ENCODE measurements around the gene DYRK1B. TPM values are rescaled to one million over a fixed set of nuclear protein-coding genes. Genes with fewer than 3 reads are reported as not detected.

The DYRK1B gene
- total RNA-seq, 1 experiment from 2014 or later, result 21.5 TPM

GRCh38 chr19:39820696-39821095, 13.3 kb downstream of the DYRK1B start:
- no peak for TF ChIP-seq CTCF (IDR thresholded peaks at IDR 0.05; ENCODE audit: unreplicated experiment)
- CTCF ChIA-PET, result no interaction called here
- no peaks in the 10 kb centered on the region for H3K9me3 Mint-ChIP-seq (ENCODE audit: low read depth, unreplicated experiment)
- H3K27ac Mint-ChIP-seq (ENCODE audit: unreplicated experiment), result no peak overlapping the region
- no peak for DNase-seq
- no peak overlapping the region for H3K4me3 Mint-ChIP-seq (ENCODE audit: low read depth, unreplicated experiment)
- H3K36me3 Mint-ChIP-seq (ENCODE audit: insufficient read depth, unreplicated experiment), result no peaks in the 10 kb centered on the region
- no TSS peak for BruUV-seq (replicated peaks)
- intact Hi-C loops (cut with micrococcal nuclease; ENCODE audit: unreplicated experiment), result no loop called here
- no peaks in the 10 kb centered on the region for H3K4me1 Mint-ChIP-seq (ENCODE audit: low read depth, unreplicated experiment)
- no peaks in the 10 kb centered on the region for H3K27me3 Mint-ChIP-seq (ENCODE audit: unreplicated experiment)

DNA sequence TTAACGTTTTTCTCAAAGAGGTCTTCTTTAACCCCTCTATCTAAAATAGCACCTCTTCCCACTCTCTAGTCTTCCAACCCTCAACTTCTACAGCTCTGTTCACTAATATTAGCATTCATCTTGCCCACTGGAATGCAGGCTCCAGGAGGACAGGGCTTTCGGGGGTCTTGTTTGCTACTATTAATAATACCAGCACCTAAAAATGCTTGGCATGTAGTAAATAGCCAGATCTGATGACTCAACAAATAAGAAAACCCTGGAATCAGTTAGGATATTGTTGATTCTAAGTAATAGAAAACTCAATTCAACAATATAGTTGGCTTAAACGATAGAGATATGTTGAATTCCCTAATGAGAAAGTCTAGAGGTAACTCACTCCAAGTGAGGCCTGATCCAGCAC, 14.2 kb downstream of the DYRK1B start:
- no peak overlapping the region for H3K27ac Mint-ChIP-seq (ENCODE audit: unreplicated experiment)
- no peaks in the 10 kb centered on the region for H3K9me3 Mint-ChIP-seq (ENCODE audit: low read depth, unreplicated experiment)
- H3K4me1 Mint-ChIP-seq (ENCODE audit: low read depth, unreplicated experiment), result no peaks in the 10 kb centered on the region
- H3K27me3 Mint-ChIP-seq (ENCODE audit: unreplicated experiment), result no peaks in the 10 kb centered on the region
- TF ChIP-seq CTCF (IDR thresholded peaks at IDR 0.05; ENCODE audit: unreplicated experiment), result no peak
- intact Hi-C loops (cut with micrococcal nuclease; ENCODE audit: unreplicated experiment), result no loop called here
- BruUV-seq (replicated peaks), result no TSS peak
- CTCF ChIA-PET, result no interaction called here
- no peaks in the 10 kb centered on the region for H3K36me3 Mint-ChIP-seq (ENCODE audit: insufficient read depth, unreplicated experiment)
- no peak overlapping the region for H3K4me3 Mint-ChIP-seq (ENCODE audit: low read depth, unreplicated experiment)
- no peak for DNase-seq

DNA sequence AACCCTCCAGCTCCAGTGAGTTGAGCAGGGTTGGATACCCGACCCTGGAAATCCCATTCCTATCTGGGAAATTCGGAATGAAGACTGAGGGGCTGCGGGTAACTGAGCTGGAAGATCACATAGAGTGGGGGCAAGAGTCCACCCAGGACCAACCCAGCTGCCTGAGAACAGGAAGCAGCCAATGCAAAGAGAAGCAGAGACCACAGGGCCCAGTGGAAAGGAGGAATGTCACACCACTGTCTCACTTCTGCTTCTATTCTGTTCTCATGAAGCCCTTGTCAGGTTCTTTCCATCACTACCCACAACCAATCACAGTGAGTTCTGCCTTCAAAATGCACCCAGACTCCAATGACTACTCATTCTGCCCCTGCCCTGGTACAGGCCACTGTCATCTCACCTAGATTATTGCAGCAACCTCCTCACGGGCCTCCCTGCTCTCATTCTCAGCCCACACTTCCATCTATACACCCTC, 15.3 kb downstream of the DYRK1B start:
- CTCF ChIA-PET, result interaction anchor here (0.6 kb wide), 1 partner anchor 305 kb away, joined by 4 read pairs; no protein-coding TSS in a partner anchor
- no peaks in the 10 kb centered on the region for H3K4me1 Mint-ChIP-seq (ENCODE audit: low read depth, unreplicated experiment)
- no peak for DNase-seq
- TF ChIP-seq CTCF (IDR thresholded peaks at IDR 0.05; ENCODE audit: unreplicated experiment), result no peak
- no peaks in the 10 kb centered on the region for H3K27me3 Mint-ChIP-seq (ENCODE audit: unreplicated experiment)
- intact Hi-C loops (cut with micrococcal nuclease; ENCODE audit: unreplicated experiment), result no loop called here
- no peak overlapping the region for H3K27ac Mint-ChIP-seq (ENCODE audit: unreplicated experiment)
- no peak overlapping the region for H3K4me3 Mint-ChIP-seq (ENCODE audit: low read depth, unreplicated experiment)
- H3K36me3 Mint-ChIP-seq (ENCODE audit: insufficient read depth, unreplicated experiment), result no peaks in the 10 kb centered on the region
- H3K9me3 Mint-ChIP-seq (ENCODE audit: low read depth, unreplicated experiment), result no peaks in the 10 kb centered on the region
- no TSS peak for BruUV-seq (replicated peaks)

DNA sequence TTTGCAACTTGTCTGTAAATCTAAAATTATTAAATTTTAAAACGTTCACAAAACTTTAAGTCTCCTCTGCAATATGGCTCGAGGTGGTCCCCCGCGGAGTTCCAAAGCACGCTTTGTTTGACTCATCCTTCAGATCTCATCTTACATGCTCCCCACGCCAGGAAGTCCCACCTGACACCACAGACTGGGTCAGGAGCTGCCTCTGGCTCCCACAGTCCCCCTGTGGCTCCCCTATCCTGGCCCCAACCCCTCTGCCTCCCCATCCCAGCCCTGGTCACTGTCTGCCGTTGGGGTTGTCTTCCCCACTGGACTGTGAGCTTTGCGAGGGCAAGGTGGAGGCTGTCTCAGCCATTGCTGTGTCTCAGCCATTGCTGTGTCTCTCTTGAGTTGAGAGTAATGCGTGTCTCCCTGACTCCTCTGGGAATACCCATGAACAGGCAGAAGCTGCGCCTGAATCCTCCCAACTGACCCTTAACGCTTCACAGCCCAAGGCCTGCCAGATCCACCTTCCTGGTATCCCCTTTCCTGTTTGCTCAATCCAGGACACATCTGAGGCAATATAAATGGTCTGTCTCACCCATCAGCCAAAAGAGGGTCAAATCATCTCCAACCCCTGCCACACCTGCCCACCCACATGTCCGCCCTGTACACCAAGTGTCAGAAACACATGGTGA, 15.9 kb downstream of the DYRK1B start:
- Mint-ChIP-seq H3K4me3 (ENCODE audit: low read depth, unreplicated experiment) (no peak overlapping the region), H3K9me3 (ENCODE audit: low read depth, unreplicated experiment) (no peaks in the 10 kb centered on the region), H3K27me3 (ENCODE audit: unreplicated experiment) (no peaks in the 10 kb centered on the region), H3K27ac (ENCODE audit: unreplicated experiment) (no peak overlapping the region), H3K4me1 (ENCODE audit: low read depth, unreplicated experiment) (no peaks in the 10 kb centered on the region), H3K36me3 (ENCODE audit: insufficient read depth, unreplicated experiment) (no peaks in the 10 kb centered on the region)
- no peak for TF ChIP-seq CTCF (IDR thresholded peaks at IDR 0.05; ENCODE audit: unreplicated experiment)
- DNase-seq, result no peak
- intact Hi-C loops (cut with micrococcal nuclease; ENCODE audit: unreplicated experiment), result no loop called here
- CTCF ChIA-PET, result interaction anchor here (0.6 kb wide), 1 partner anchor 305 kb away, joined by 4 read pairs; no protein-coding TSS in a partner anchor
- BruUV-seq (replicated peaks), result no TSS peak

All from Calu3 (cell line).